Nephron progenitor cell (in vitro differentiated cells): ENCODE results near the gene ADAMTS16.

ENCODE experiments used
- DNase-seq: peaks from one replicate; pipeline ENCODE4 v3.0.0; 2021
- H3K27ac Mint-ChIP-seq: 2 replicates; pipeline ENCODE4 v1.8.0; 2021; ENCODE audit warnings: mild to moderate bottlenecking, moderate library complexity, mixed read lengths
- H3K27me3 Mint-ChIP-seq: 2 replicates; pipeline ENCODE4 v1.8.0; 2021; ENCODE audit warnings: mild to moderate bottlenecking, low read depth, mixed read lengths; ENCODE audit not compliant: poor library complexity
- H3K36me3 Mint-ChIP-seq: 2 replicates; pipeline ENCODE4 v1.8.0; 2021; ENCODE audit warnings: low read depth, mixed read lengths
- H3K4me1 Mint-ChIP-seq: 2 replicates; pipeline ENCODE4 v1.8.0; 2021; ENCODE audit warnings: mixed read lengths
- H3K4me3 Mint-ChIP-seq: 2 replicates; pipeline ENCODE4 v1.8.0; 2021; ENCODE audit warnings: mild to moderate bottlenecking, moderate library complexity, mixed read lengths
- H3K9me3 Mint-ChIP-seq: 2 replicates; pipeline ENCODE4 v1.8.0; 2021; ENCODE audit warnings: mild to moderate bottlenecking, moderate library complexity, mixed read lengths
- CTCF ChIP-seq: fragments of 200-600 bp; sonication (generic); IDR thresholded peaks from 2 replicates; pipeline ENCODE4 v1.5.0; 2021; ENCODE audit warnings: antibody characterized with exemption

Gene ADAMTS16

GRCh38 chr5:5295351-5295750, 155.2 kb downstream of the ADAMTS16 start:
- TF ChIP-seq CTCF = no peak
- no peak for DNase-seq
- Mint-ChIP-seq H3K27me3 (peaks cover 15% of the 10 kb centered on the region), H3K4me3 (no peak overlapping the region), H3K4me1 (peaks cover 13% of the 10 kb centered on the region), H3K27ac (no peak overlapping the region), H3K9me3 (peaks cover 17% of the 10 kb centered on the region), H3K36me3 (peaks cover 5% of the 10 kb centered on the region)

- peaks cover 18% of the 10 kb centered on the region for H3K9me3 Mint-ChIP-seq
- no peak overlapping the region for H3K27ac Mint-ChIP-seq
- TF ChIP-seq CTCF = no peak
Measured at GRCh38 chr5:5296051-5296450, 155.9 kb downstream of the ADAMTS16 start.

GRCh38 chr5:5297432-5298067, 157.4 kb downstream of the ADAMTS16 start:
- peaks cover 15% of the 10 kb centered on the region for H3K27me3 Mint-ChIP-seq

More at GRCh38 chr5:5296051-5296450, 155.9 kb downstream of the ADAMTS16 start:
- peaks cover 15% of the 10 kb centered on the region for H3K27me3 Mint-ChIP-seq
- DNase-seq = no peak
- H3K4me1 Mint-ChIP-seq = peaks cover 13% of the 10 kb centered on the region
- H3K4me3 Mint-ChIP-seq = no peak overlapping the region
- H3K36me3 Mint-ChIP-seq = peaks cover 5% of the 10 kb centered on the region

GRCh38 chr5:5298068-5298633, 158.0 kb downstream of the ADAMTS16 start:
- no peak for TF ChIP-seq CTCF
- Mint-ChIP-seq H3K4me3 (no peak overlapping the region), H3K27ac (no peak overlapping the region), H3K27me3 (peaks cover 20% of the 10 kb centered on the region), H3K9me3 (peaks cover 34% of the 10 kb centered on the region), H3K4me1 (peaks cover 13% of the 10 kb centered on the region), H3K36me3 (peaks cover 5% of the 10 kb centered on the region)
- no peak for DNase-seq

More at GRCh38 chr5:5297432-5298067, 157.4 kb downstream of the ADAMTS16 start:
- peaks cover 30% of the 10 kb centered on the region for H3K9me3 Mint-ChIP-seq
- H3K4me3 Mint-ChIP-seq = no peak overlapping the region
- H3K27ac Mint-ChIP-seq = no peak overlapping the region
- DNase-seq = no peak
- no peak for TF ChIP-seq CTCF
- H3K36me3 Mint-ChIP-seq = peaks cover 5% of the 10 kb centered on the region
- H3K4me1 Mint-ChIP-seq = peaks cover 13% of the 10 kb centered on the region

GRCh38 chr5:5298841-5299541, 158.9 kb downstream of the ADAMTS16 start:
- Mint-ChIP-seq H3K27ac (no peak overlapping the region), H3K36me3 (peaks cover 5% of the 10 kb centered on the region), H3K4me1 (peaks cover 13% of the 10 kb centered on the region), H3K4me3 (no peak overlapping the region), H3K27me3 (peaks cover 19% of the 10 kb centered on the region), H3K9me3 (peaks cover 32% of the 10 kb centered on the region)
- TF ChIP-seq CTCF = no peak
- DNase-seq = no peak
